GM12892 (cell line): ENCODE measurements around the gene MTCL1.

ENCODE experiments used
- POLR2A ChIP-seq: IDR thresholded peaks from 2 replicates; pipeline ENCODE4 v1.6.1; 2011; ENCODE audit warnings: low read depth, low read length, control low read depth
- POLR2AphosphoS5 ChIP-seq: IDR thresholded peaks from 2 replicates; pipeline ENCODE4 v1.6.1; 2011; ENCODE audit warnings: low read depth, low read length, control low read depth

- TF ChIP-seq POLR2A (no peak), POLR2AphosphoS5 (no peak)
These were observed 20.0 kb upstream of the MTCL1 start for GRCh38 chr18:8685141-8685913.
